ENCODE results near the gene GATA3.
A peak's percentile ranks its signal among the peaks of the same experiment; 100 is the strongest.

Gene GATA3

DNA sequence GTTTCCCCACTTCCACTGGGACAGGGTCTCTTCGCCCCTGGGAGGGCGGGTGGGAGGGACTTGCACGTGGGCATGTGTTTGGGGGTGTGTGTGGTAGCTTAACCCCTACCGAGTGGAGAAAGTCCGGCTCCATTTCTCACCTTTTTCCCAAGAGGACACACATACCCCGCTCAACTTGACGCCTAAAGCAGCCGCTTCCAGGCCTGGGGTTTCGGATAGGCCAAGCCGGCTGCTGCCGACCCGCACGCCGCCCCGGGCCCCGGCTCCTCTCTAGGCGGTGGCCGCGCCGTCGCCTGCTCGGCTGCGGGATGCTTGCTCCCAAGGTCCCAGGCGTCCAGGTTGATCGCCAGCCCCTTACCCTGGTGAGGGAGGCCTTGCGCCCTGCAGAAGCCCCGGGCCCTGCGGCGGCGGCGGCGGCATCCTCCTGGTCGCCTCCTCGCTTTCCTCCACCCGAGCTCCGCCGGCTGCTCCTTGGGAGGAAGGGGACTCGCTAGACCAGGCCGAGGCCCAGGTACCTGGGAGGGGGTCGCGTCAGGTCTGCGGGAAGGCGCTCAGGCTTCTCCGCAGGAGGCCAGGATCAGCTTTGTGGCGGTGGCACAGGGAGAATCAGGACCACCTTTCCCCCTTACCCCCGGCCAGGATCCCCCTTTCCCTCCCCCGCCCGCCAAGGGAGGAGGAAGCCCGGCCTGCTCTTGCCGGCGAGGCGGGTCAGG lies 3.2 kb upstream of the GATA3 start:
- DNase-seq = peak; percentile 25

- DNase-seq = no peak
Measured at GRCh38 chr10:8051851-8052257, 2.6 kb upstream of the GATA3 start.

DNA sequence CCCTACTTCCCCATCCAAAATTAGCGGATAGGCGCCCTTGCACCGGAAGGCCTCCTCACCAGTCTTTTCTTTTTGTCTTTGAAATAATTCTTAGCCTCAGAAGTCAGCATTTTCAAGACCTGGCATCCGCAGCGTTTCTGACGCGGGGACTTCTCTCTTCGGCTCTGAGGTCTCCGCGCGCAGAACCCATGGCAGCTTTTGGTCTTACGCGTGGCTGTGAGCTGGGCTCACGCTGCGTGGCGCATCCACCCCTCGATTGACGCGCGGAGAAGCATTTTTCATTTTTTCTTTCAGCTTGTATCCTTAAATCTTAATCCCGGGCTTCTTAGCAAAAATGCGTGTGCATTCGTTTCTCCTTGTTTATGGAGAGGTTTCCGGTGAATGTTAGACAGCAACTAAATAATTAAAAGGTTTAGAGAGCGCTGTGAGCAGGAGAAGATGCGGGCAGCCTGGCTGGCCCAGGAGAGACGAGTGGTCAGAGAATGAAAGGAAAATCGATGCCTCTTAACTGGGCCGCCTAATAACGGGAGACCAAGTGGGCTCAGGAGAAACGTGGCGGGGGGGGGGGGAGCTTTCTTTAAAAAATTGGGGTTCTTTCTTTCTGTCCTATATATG lies 2.0 kb upstream of the GATA3 start:
- DNase-seq = peak; percentile 30

GRCh38 chr10:8052956-8053445 lies 1.5 kb upstream of the GATA3 start:
- DNase-seq = no peak

GRCh38 chr10:8053446-8054243 lies 843 bp upstream of the GATA3 start:
- DNase-seq = peak; percentile 98

DNA sequence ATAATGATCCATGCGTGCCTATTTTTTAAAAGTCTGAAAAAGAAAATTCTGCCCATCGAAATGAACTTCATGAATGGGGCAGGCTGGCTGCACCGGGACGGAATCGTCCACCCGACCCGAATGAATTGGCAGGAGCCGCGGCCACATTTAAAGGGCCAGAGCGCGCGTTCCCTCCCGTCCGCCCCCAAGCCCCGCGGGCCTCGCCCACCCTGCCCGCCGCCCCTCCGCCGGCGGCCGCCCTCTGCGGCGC lies 319 bp upstream of the GATA3 start:
- no peak for DNase-seq

GRCh38 chr10:8055420-8056349 lies 1.2 kb downstream of the GATA3 start:
- DNase-seq = peak; percentile 62

DNA sequence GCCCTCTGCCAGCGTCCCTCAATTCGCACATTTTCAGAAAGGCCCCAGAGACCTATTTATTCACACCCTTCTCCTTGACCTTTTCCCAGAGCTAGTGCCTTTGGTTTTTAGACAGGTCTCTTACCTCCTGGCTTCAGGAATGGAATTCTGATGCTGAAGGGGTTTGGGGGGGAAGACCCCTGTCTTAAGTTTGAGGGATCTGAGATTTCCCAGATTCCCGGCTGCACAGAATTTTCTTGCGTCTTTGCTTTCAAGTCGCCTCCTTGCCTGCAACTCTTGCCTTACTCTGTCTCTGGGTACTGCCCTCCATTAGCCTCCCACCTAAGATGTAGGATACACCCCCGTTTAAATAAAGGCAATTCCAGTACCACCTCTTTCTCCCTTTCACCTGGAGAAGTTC lies 1.9 kb downstream of the GATA3 start:
- DNase-seq = peak; percentile 8

GRCh38 chr10:8056871-8057331 lies 2.4 kb downstream of the GATA3 start:
- peak; percentile 73 for DNase-seq

GRCh38 chr10:8057636-8058273 lies 3.3 kb downstream of the GATA3 start:
- no peak for DNase-seq

DNA sequence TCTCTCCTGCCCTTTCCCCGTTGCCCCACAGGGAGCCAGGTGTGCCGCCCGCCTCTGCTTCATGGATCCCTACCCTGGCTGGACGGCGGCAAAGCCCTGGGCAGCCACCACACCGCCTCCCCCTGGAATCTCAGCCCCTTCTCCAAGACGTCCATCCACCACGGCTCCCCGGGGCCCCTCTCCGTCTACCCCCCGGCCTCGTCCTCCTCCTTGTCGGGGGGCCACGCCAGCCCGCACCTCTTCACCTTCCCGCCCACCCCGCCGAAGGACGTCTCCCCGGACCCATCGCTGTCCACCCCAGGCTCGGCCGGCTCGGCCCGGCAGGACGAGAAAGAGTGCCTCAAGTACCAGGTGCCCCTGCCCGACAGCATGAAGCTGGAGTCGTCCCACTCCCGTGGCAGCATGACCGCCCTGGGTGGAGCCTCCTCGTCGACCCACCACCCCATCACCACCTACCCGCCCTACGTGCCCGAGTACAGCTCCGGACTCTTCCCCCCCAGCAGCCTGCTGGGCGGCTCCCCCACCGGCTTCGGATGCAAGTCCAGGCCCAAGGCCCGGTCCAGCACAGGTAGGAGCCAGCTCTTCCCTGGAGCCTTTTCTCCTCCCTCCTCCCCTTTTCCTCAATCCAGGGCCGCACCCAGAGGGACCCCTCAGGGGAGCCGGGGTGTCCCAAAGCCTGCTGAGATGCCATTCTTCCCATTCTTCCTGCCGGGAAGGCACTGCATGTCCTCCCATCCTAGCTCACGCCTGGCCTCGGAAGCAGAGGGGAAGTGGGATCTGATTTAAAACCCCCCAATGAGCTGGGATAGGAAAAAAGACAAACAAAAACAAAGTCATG lies 4.0 kb downstream of the GATA3 start:
- DNase-seq = peak; percentile 18

GRCh38 chr10:8059191-8059936 lies 4.9 kb downstream of the GATA3 start:
- DNase-seq = peak; percentile 54

- peak; percentile 74 for DNase-seq
Measured at GRCh38 chr10:8060010-8060703, 5.7 kb downstream of the GATA3 start.

- peak; percentile 15 for DNase-seq
Measured at GRCh38 chr10:8060704-8061121, 6.2 kb downstream of the GATA3 start.

DNA sequence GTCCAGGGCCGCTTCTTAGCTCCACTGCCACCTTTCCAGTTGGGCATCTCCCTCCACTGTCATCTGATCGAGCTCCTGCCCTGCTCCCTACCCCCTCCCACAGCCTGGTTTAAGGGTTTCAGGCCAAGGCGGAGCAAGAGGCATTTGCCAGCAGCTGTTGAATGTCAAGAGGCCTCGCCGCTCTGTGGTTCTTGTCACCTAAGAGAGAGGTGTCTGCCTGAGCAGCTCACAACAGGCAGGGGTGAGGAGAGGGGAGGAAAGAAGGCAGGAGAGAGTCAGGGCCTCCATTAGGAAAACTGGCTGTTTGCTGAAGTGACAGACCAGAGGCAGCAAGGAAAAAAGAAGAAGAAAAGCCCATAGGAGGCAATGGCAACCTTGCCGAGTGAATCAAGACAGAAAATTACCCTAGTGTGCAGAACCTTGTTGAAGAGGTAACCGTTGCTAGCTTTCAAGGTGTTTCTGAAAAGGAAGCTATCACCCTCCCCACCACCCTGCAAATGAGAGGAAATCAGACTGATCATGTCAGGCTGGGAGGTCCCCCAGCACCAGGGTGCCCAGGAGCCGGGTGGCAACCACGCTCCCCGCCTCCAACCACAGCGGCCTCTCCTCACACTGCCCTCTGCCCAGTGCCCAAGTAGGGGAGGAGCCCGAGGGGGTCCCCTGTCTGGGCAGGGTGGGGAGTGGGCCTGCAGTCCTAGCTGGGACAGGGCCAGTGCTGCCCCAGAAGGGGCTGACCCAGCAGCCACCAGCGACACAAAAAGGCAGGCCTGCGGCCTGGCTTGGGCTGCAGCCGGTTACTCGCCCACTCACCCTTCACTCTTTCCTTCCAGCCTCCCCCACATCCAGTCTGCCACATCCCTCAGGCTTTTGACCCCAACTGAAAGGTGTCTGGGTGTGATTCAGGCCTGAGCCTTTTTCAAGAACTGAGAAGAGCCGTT lies 7.1 kb downstream of the GATA3 start:
- DNase-seq = peak; percentile 71

DNA sequence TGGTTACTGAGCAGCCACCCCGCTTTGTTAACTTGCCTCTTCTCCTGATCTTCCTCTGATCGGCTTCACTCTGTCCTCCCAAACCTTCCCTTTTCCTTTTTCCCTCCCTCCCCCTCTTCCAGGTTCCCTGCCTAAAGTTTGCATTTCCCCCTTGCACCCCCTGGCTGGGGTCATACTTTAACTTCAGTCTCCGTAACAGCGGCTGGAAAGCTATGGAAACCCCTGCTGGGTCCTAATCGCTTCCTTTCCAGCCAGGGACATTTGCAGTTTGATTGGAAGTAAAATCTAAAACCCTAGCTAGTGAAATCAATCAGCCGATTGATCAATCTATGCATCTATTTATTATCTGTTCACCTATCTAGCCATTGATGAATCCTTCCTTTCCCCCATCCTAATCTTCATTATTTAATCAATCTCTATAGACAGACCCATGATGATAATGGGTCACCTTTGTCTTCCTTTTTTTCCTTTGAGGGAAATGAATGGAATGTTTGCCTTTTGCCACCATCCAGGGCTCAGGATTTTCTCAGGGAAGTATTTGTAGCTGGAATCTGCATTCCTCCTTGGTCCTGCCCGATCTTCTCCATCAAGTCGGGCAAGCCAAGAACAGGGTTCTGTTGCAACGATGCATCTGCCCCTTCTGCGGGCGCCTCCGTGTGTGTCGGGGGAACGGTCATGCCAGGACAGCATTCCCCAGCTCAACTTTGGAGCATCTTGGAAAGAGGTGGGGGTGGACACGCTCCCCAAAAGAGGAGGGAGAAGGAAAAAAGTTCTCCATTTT lies 8.8 kb downstream of the GATA3 start:
- no peak for DNase-seq

GRCh38 chr10:8063935-8064334 lies 9.4 kb downstream of the GATA3 start:
- no peak for DNase-seq

DNA sequence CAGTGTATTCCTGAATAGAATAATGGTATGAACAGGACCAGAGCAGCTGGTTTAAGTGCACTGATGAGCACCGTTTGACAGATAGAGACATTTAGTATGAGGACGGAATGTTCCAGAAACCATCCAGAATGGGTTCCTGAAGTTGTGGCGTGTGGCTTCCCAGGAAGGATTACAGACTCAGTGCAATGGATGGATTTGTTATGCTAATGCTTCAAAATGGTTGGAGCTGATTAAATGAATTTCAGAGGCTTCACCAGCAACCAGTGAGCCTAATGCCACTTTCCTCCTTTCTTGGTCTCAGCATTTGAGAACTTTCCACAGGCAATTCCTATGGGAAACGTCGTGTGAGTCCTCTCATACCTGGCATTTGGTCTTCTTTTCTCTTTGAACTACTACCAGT lies 9.9 kb downstream of the GATA3 start:
- DNase-seq = no peak
